Astrocyte of the cerebellum (primary cell): ENCODE data around the gene CDC123.

Source experiments
- DNase-seq: peaks from one replicate; pipeline ENCODE4 v3.0.0-alpha.2; 2011; ENCODE audit warnings: low read depth
- H3K4me3 ChIP-seq: 2 replicates; pipeline ENCODE4 v1.5.1; 2011; ENCODE audit warnings: mild to moderate bottlenecking, low read depth, low read length, moderate library complexity
- in situ Hi-C: cut with HindIII; loops from 2 replicates; pipeline ENCODE4 v1.10.0; 2017; ENCODE audit warnings: low sequenced_read_pairs
- TF ChIP-seq, protein P1 (sequence below): IDR thresholded peaks from 2 replicates; pipeline ENCODE4 v1.5.1; 2012; ENCODE audit warnings: low read length, low read depth, moderate library complexity, mild to moderate bottlenecking; ENCODE audit errors: missing control alignments

CDC123 gene

GRCh38 chr10:12208460-12208859 is 12.5 kb downstream of the CDC123 start:
- no peak for DNase-seq
- no peak overlapping the region for H3K4me3 ChIP-seq
- TF ChIP-seq, protein P1, sequence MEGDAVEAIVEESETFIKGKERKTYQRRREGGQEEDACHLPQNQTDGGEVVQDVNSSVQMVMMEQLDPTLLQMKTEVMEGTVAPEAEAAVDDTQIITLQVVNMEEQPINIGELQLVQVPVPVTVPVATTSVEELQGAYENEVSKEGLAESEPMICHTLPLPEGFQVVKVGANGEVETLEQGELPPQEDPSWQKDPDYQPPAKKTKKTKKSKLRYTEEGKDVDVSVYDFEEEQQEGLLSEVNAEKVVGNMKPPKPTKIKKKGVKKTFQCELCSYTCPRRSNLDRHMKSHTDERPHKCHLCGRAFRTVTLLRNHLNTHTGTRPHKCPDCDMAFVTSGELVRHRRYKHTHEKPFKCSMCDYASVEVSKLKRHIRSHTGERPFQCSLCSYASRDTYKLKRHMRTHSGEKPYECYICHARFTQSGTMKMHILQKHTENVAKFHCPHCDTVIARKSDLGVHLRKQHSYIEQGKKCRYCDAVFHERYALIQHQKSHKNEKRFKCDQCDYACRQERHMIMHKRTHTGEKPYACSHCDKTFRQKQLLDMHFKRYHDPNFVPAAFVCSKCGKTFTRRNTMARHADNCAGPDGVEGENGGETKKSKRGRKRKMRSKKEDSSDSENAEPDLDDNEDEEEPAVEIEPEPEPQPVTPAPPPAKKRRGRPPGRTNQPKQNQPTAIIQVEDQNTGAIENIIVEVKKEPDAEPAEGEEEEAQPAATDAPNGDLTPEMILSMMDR, result no peak
- in situ Hi-C loops, result loop anchor here (25.0 kb wide), 1 partner anchor 854 kb away; no protein-coding TSS in a partner anchor

- in situ Hi-C loops, result loop anchor here (5.0 to 25.0 kb wide), 2 partner anchors 440 to 850 kb away; no protein-coding TSS in a partner anchor
- DNase-seq, result no peak
- TF ChIP-seq, protein P1, result no peak
Measured at GRCh38 chr10:12212454-12212853, 16.5 kb downstream of the CDC123 start.

GRCh38 chr10:12213621-12214020 is 17.6 kb downstream of the CDC123 start:
- no peak overlapping the region for H3K4me3 ChIP-seq
- TF ChIP-seq, protein P1, result no peak
- in situ Hi-C loops, result loop anchor here (5.0 to 25.0 kb wide), 2 partner anchors 439 to 849 kb away; no protein-coding TSS in a partner anchor
- no peak for DNase-seq

More at GRCh38 chr10:12212454-12212853, 16.5 kb downstream of the CDC123 start:
- no peak overlapping the region for H3K4me3 ChIP-seq

- no peak for DNase-seq
- no peak overlapping the region for H3K4me3 ChIP-seq
- TF ChIP-seq, protein P1, result no peak
- in situ Hi-C loops, result loop anchor here (5.0 to 25.0 kb wide), 2 partner anchors 438 to 848 kb away; no protein-coding TSS in a partner anchor
Measured at GRCh38 chr10:12214093-12214492, 18.1 kb downstream of the CDC123 start.

- no peak overlapping the region for H3K4me3 ChIP-seq
- in situ Hi-C loops, result loop anchor here (5.0 to 25.0 kb wide), 3 partner anchors 438 to 848 kb away; no protein-coding TSS in a partner anchor
- DNase-seq, result peak; percentile 48
- TF ChIP-seq, protein P1, result peak; percentile 55
Measured at GRCh38 chr10:12214763-12215218, 18.8 kb downstream of the CDC123 start.

DNA sequence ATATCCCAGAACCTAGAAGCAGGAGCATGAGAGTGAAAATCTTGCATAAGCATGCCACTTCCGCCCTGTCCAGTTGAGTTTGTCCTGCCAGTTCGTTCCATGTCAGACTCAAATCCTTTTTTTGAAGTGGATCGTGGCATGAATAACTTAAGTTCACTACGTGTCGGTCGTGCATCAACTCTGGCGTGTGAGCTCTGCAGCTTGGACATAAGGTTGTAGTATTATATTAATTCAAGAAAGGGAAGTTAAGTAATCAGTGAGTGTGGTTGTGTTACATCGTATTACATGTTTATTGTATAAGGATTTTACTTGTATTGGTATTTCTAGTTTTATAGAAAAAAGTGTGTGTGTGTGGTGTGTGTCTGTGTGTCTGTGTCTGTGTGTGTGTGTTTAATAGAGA is 23.0 kb downstream of the CDC123 start:
- in situ Hi-C loops, result loop anchor here (5.0 to 25.0 kb wide), 2 partner anchors 483 to 843 kb away; no protein-coding TSS in a partner anchor
- TF ChIP-seq, protein P1, result no peak
- no peak for DNase-seq
- no peak overlapping the region for H3K4me3 ChIP-seq
